Prostate gland (tissue), 2 donors: Measurements from ENCODE around the gene PITPNC1. TPM values are rescaled to one million over a fixed set of nuclear protein-coding genes. Genes with fewer than 3 reads are reported as not detected.

ENCODE experiments used
- DNase-seq: peaks from one replicate; pipeline ENCODE4 v3.0.0-alpha.2; 2019; ENCODE audit warnings: low spot score
- H3K27ac ChIP-seq, 2 donors: fragments of 200-600 bp; sonication (generic); 2 replicates each; pipeline ENCODE4 v1.5.1; 2017 to 2019
- H3K27me3 ChIP-seq: fragments of 200-600 bp; sonication (generic); replicated peaks from 2 replicates; pipeline ENCODE4 v1.5.1; 2019; ENCODE audit not compliant: insufficient read depth
- H3K36me3 ChIP-seq, 2 donors: fragments of 200-600 bp; sonication (generic); 1 replicate in 1 of 2; 2 replicates in 1 of 2; pipeline versions ENCODE4 v1.5.1 to v1.8.1; 2017 to 2019
- H3K4me1 ChIP-seq: fragments of 200-600 bp; sonication (generic); replicated peaks from 2 replicates; pipeline ENCODE4 v1.5.1; 2019
- H3K4me3 ChIP-seq, 2 donors: fragments of 200-600 bp; sonication (generic); 2 replicates each; pipeline ENCODE4 v1.5.1; 2017 to 2019
- H3K9me3 ChIP-seq: fragments of 200-600 bp; sonication (generic); 2 replicates; pipeline ENCODE4 v1.5.1; 2017
- CTCF ChIP-seq, 4 experiments: fragments of 200-600 bp in 2 of 4; fragments of 450-650 bp in 2 of 4; sonication (generic) in 2 of 4; IDR thresholded peaks; 1 replicate in 3 of 4; 2 replicates in 1 of 4; pipeline ENCODE4 v1.5.1; 2016 to 2019; ENCODE audit warnings: antibody characterized with exemption in 4 of 4, mild to moderate bottlenecking in 2 of 4, moderate library complexity in 2 of 4
- POLR2A ChIP-seq: fragments of 450-650 bp; IDR thresholded peaks from one replicate; pipeline ENCODE4 v1.6.1; 2016; ENCODE audit warnings: antibody characterized with exemption, mild to moderate bottlenecking
- POLR2AphosphoS5 ChIP-seq: sonication (generic); formaldehyde crosslinking; IDR thresholded peaks from one replicate; pipeline ENCODE4 v1.6.1; 2017; ENCODE audit warnings: antibody characterized with exemption
- WGBS: methylation state at CpG from one replicate; pipeline ENCODE4 v1.1.5; 2018; 5-methylcytosine and 5-hydroxymethylcytosine counted together
- intact Hi-C: fragments of 100-400 bp; cut with DNase I; formaldehyde crosslinking; loops from one replicate; pipeline ENCODE4 v1.14.2; 2022
- total RNA-seq, 2 donors: library from RNA; depleted of rRNA; stranded (reverse); fragments of >200 nt; gene quantifications; one replicate each; pipeline ENCODE4 v1.1.0, GENCODE V29; 2016

The PITPNC1 gene
- total RNA-seq, 2 donors from 2014 or later, result 10.1 to 12.9 TPM

GRCh38 chr17:67481808-67482207, 104.7 kb downstream of the PITPNC1 start:
- TF ChIP-seq POLR2A, result no peak
- TF ChIP-seq POLR2AphosphoS5, result no peak
- no peak for TF ChIP-seq CTCF (IDR thresholded peaks at IDR 0.05)
- Histone ChIP-seq H3K27ac (no peak overlapping the region), H3K4me1 (no peaks in the 10 kb centered on the region), H3K4me3 (no peak overlapping the region), H3K9me3 (no peaks in the 10 kb centered on the region), H3K27me3 (no peaks in the 10 kb centered on the region), H3K36me3 (no peaks in the 10 kb centered on the region)
- no peak for DNase-seq
- intact Hi-C loops, result no loop called here
- 79% methylated on average over 4 of the region's 4 CpGs for WGBS

GRCh38 chr17:67482764-67483163, 105.7 kb downstream of the PITPNC1 start:
- Histone ChIP-seq H3K27ac (no peak overlapping the region), H3K4me1 (no peaks in the 10 kb centered on the region), H3K9me3 (no peaks in the 10 kb centered on the region), H3K36me3 (no peaks in the 10 kb centered on the region), H3K4me3 (no peak overlapping the region), H3K27me3 (no peaks in the 10 kb centered on the region)
- DNase-seq, result no peak
- intact Hi-C loops, result no loop called here
- WGBS, result 97% methylated on average over 3 of the region's 3 CpGs
- no peak for TF ChIP-seq POLR2AphosphoS5
- no peak for TF ChIP-seq CTCF (IDR thresholded peaks at IDR 0.05)

GRCh38 chr17:67484261-67484660, 107.2 kb downstream of the PITPNC1 start:
- Histone ChIP-seq H3K4me1 (no peaks in the 10 kb centered on the region), H3K36me3 (no peaks in the 10 kb centered on the region), H3K4me3 (no peak overlapping the region), H3K27me3 (no peaks in the 10 kb centered on the region), H3K27ac (no peak overlapping the region), H3K9me3 (no peaks in the 10 kb centered on the region)
- intact Hi-C loops, result no loop called here
- 94% methylated on average over 4 of the region's 4 CpGs for WGBS
- no peak for TF ChIP-seq POLR2A
- no peak for TF ChIP-seq CTCF (IDR thresholded peaks at IDR 0.05)
- no peak for TF ChIP-seq POLR2AphosphoS5
- no peak for DNase-seq

- no peaks in the 10 kb centered on the region for H3K4me1 ChIP-seq
- H3K4me3 ChIP-seq, result no peak overlapping the region
- DNase-seq, result no peak
- H3K36me3 ChIP-seq, result no peaks in the 10 kb centered on the region
- H3K9me3 ChIP-seq, result no peaks in the 10 kb centered on the region
- intact Hi-C loops, result no loop called here
- TF ChIP-seq POLR2A (no peak), CTCF (IDR thresholded peaks at IDR 0.05) (no peak), POLR2AphosphoS5 (no peak)
- 98% methylated on average over 7 of the region's 7 CpGs for WGBS
- H3K27me3 ChIP-seq, result no peaks in the 10 kb centered on the region
- H3K27ac ChIP-seq, result no peak overlapping the region
Observed at GRCh38 chr17:67485666-67486065, 108.6 kb downstream of the PITPNC1 start.

GRCh38 chr17:67487506-67487905, 110.4 kb downstream of the PITPNC1 start:
- no peak for TF ChIP-seq POLR2AphosphoS5
- Histone ChIP-seq H3K27ac (no peak overlapping the region), H3K27me3 (no peaks in the 10 kb centered on the region), H3K9me3 (no peaks in the 10 kb centered on the region), H3K4me1 (no peaks in the 10 kb centered on the region), H3K36me3 (no peaks in the 10 kb centered on the region), H3K4me3 (no peak overlapping the region)
- 83% methylated on average over 7 of the region's 7 CpGs for WGBS
- intact Hi-C loops, result no loop called here
- no peak for DNase-seq
